SK-N-SH (cell line): Measurements from ENCODE around the gene RSPO4. TPM values are rescaled to one million over a fixed set of nuclear protein-coding genes. Genes with fewer than 3 reads are reported as not detected.

Experiments used
- CTCF ChIA-PET: fragments of 300-600, 350-600 bp; formaldehyde crosslinking; extraction: SDS; loops from one replicate; lab custom pipeline; 2021; lab: Yijun Ruan, JAX
- POLR2A ChIA-PET: fragments of 350-600 bp; sonication (Branson Sonifier 250); formaldehyde crosslinking; extraction: SDS; loops from one replicate; lab custom pipeline; 2020; ENCODE audit warnings: antibody characterized with exemption, inconsistent platforms; lab: Yijun Ruan, JAX
- DNase-seq: peaks from one replicate; pipeline ENCODE4 v3.0.0; 2012
- H2AFZ ChIP-seq: fragments of 200-600 bp; sonication (generic); 2 replicates; pipeline ENCODE4 v1.8.1; 2016; ENCODE audit warnings: antibody characterized with exemption, mild to moderate bottlenecking, low read depth
- H3F3A ChIP-seq: fragments of 200-600 bp; sonication (generic); replicated peaks from 2 replicates; pipeline ENCODE3; 2016; ENCODE audit warnings: antibody characterized with exemption, mild to moderate bottlenecking; ENCODE audit not compliant: insufficient read depth
- H3K27ac ChIP-seq, 2 experiments: fragments of 200-500 bp in 1 of 2; fragments of 200-600 bp in 1 of 2; sonication (Bioruptor generic) in 1 of 2; sonication (generic), shearing (Covaris generic) in 1 of 2; 2 replicates each; pipeline versions ENCODE4 v1.5.1 to v1.6.1; 2014 to 2016; ENCODE audit warnings: low read depth in 2 of 2, inconsistent platforms in 1 of 2, low read length in 1 of 2, mild to moderate bottlenecking in 1 of 2, mixed read lengths in 1 of 2
- H3K27me3 ChIP-seq: fragments of 200-600 bp; sonication (generic), shearing (Covaris generic); 2 replicates; pipeline ENCODE4 v1.6.1; 2016; ENCODE audit warnings: mixed run types; ENCODE audit not compliant: insufficient read depth
- H3K36me3 ChIP-seq, 2 experiments: fragments of 200-500 bp in 1 of 2; fragments of 200-600 bp in 1 of 2; sonication (Bioruptor generic) in 1 of 2; sonication (generic) in 1 of 2; replicated peaks in 1 of 2; 2 replicates each; pipeline versions ENCODE3 to v1.5.1; 2014 to 2016; ENCODE audit warnings: low read length in 1 of 2, mild to moderate bottlenecking in 1 of 2; ENCODE audit not compliant: insufficient read depth in 2 of 2, control insufficient read depth in 1 of 2
- H3K4me1 ChIP-seq, 2 experiments: fragments of 200-500 bp in 1 of 2; fragments of 200-600 bp in 1 of 2; sonication (Bioruptor generic) in 1 of 2; sonication (generic), shearing (Covaris generic) in 1 of 2; 2 replicates each; pipeline versions ENCODE4 v1.5.1 to v1.6.1; 2014 to 2016; ENCODE audit warnings: low read depth in 1 of 2, low read length in 1 of 2, mixed run types in 1 of 2; ENCODE audit not compliant: insufficient read depth in 2 of 2, control insufficient read depth in 1 of 2
- H3K4me2 ChIP-seq: fragments of 200-600 bp; sonication (generic), shearing (Covaris generic); 2 replicates; pipeline ENCODE4 v1.6.1; 2017; ENCODE audit warnings: mixed run types
- H3K4me3 ChIP-seq, 2 experiments: fragments of 200-500 bp in 1 of 2; fragments of 200-600 bp in 1 of 2; sonication (Bioruptor generic) in 1 of 2; sonication (generic), shearing (Covaris generic) in 1 of 2; 2 replicates each; pipeline versions ENCODE4 v1.5.1 to v1.8.1; 2014 to 2016; ENCODE audit warnings: low read depth in 2 of 2, inconsistent platforms in 1 of 2, low read length in 1 of 2, mild to moderate bottlenecking in 1 of 2, mixed read lengths in 1 of 2, moderate library complexity in 1 of 2
- H3K79me2 ChIP-seq: fragments of 200-600 bp; sonication (generic); 2 replicates; pipeline ENCODE4 v1.8.1; 2017; ENCODE audit warnings: mild to moderate bottlenecking; ENCODE audit not compliant: insufficient read depth
- H3K9ac ChIP-seq: fragments of 200-600 bp; sonication (generic); 2 replicates; pipeline ENCODE4 v1.6.1; 2017; ENCODE audit warnings: mixed run types
- H3K9me2 ChIP-seq: fragments of 200-600 bp; sonication (generic); 2 replicates; pipeline ENCODE4 v1.6.1; 2017; ENCODE audit warnings: mixed run types
- H3K9me3 ChIP-seq: fragments of 200-600 bp; sonication (generic); 2 replicates; pipeline ENCODE4 v1.6.1; 2017; ENCODE audit warnings: mixed run types, mild to moderate bottlenecking, moderate library complexity
- H4K20me1 ChIP-seq: fragments of 200-600 bp; sonication (generic); 2 replicates; pipeline ENCODE4 v1.6.1; 2017; ENCODE audit warnings: mild to moderate bottlenecking, mixed run types; ENCODE audit not compliant: insufficient read depth
- JUND ChIP-seq: IDR thresholded peaks from 2 replicates; pipeline ENCODE4 v1.4.0; 2012
- MXI1 ChIP-seq: IDR thresholded peaks from 2 replicates; pipeline ENCODE4 v1.6.1; 2012; ENCODE audit warnings: mild to moderate bottlenecking, low read depth, low read length, improper control_type of control experiment
- RAD21 ChIP-seq: IDR thresholded peaks from 2 replicates; pipeline ENCODE4 v1.6.1; 2012; ENCODE audit warnings: mild to moderate bottlenecking, low read length
- SMC3 ChIP-seq: IDR thresholded peaks from 2 replicates; pipeline ENCODE4 v1.6.1; 2012; ENCODE audit warnings: low read depth, low read length, improper control_type of control experiment
- YY1 ChIP-seq: IDR thresholded peaks from 2 replicates; pipeline ENCODE4 v1.4.0; 2012; ENCODE audit warnings: low read depth, mild to moderate bottlenecking
- WGBS: methylation state at CpG from one replicate; pipeline ENCODE4 v1.1.6; 2017; ENCODE audit warnings: low lambda C conversion rate; 5-methylcytosine and 5-hydroxymethylcytosine counted together
- polyA plus RNA-seq, 3 experiments: library from polyadenylated mRNA; depleted of rRNA; stranded (reverse); fragments of >200 nt; gene quantifications; 2 replicates each; pipeline ENCODE4 v1.2.3, GENCODE V29; 2012
- TF ChIP-seq, protein P1 (sequence below): IDR thresholded peaks from 2 replicates; pipeline ENCODE4; 2012
- TF ChIP-seq, protein P2 (sequence below): fragments of 200-600 bp; sonication (generic); IDR thresholded peaks from 2 replicates; pipeline ENCODE4 v1.6.1; 2017; ENCODE audit warnings: antibody characterized with exemption, mild to moderate bottlenecking, moderate library complexity

Gene RSPO4
- polyA plus RNA-seq, 1 of the 3 experiments (the other 2 are of a cell fraction) = not detected

DNA sequence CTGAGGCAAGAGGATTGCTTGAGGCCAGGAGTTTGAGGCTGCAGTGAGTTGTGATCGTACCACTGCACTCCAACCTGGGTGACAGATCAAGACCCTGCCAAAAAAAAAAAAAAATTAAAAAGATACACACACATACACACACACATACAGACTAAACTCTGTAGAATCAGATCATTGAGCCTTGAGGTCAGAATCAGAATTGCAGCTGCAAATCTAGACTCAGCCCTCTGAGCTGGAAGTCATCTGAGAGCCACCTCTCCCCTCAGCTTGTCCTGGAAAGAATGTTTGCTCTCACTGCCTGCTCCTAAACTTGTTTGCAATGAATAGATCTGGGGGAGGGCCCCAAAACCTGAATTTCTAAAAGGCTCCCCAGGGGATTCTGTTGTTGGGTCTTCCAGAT, 44.6 kb downstream of the RSPO4 start:
- no peak overlapping the region for H3K9ac ChIP-seq
- no peaks in the 10 kb centered on the region for H4K20me1 ChIP-seq
- H3K27me3 ChIP-seq = peaks cover 6% of the 10 kb centered on the region
- H3K9me3 ChIP-seq = no peaks in the 10 kb centered on the region
- H3K27ac ChIP-seq = no peak overlapping the region
- ChIA-PET CTCF (interaction anchor here (0.6 to 9.3 kb wide), 24 partner anchors 13 to 254 kb away, joined by 3 to 267 read pairs (median 6); partner anchors contain the start of gene FAM110A), POLR2A (no interaction called here)
- 50% methylated on average over 1 of the region's 1 CpG for WGBS
- no peaks in the 10 kb centered on the region for H3K36me3 ChIP-seq
- no peaks in the 10 kb centered on the region for H3F3A ChIP-seq
- no peaks in the 10 kb centered on the region for H3K79me2 ChIP-seq
- TF ChIP-seq, protein P1, sequence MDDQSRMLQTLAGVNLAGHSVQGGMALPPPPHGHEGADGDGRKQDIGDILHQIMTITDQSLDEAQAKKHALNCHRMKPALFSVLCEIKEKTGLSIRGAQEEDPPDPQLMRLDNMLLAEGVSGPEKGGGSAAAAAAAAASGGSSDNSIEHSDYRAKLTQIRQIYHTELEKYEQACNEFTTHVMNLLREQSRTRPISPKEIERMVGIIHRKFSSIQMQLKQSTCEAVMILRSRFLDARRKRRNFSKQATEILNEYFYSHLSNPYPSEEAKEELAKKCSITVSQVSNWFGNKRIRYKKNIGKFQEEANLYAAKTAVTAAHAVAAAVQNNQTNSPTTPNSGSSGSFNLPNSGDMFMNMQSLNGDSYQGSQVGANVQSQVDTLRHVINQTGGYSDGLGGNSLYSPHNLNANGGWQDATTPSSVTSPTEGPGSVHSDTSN = no peak
- TF ChIP-seq, protein P2, sequence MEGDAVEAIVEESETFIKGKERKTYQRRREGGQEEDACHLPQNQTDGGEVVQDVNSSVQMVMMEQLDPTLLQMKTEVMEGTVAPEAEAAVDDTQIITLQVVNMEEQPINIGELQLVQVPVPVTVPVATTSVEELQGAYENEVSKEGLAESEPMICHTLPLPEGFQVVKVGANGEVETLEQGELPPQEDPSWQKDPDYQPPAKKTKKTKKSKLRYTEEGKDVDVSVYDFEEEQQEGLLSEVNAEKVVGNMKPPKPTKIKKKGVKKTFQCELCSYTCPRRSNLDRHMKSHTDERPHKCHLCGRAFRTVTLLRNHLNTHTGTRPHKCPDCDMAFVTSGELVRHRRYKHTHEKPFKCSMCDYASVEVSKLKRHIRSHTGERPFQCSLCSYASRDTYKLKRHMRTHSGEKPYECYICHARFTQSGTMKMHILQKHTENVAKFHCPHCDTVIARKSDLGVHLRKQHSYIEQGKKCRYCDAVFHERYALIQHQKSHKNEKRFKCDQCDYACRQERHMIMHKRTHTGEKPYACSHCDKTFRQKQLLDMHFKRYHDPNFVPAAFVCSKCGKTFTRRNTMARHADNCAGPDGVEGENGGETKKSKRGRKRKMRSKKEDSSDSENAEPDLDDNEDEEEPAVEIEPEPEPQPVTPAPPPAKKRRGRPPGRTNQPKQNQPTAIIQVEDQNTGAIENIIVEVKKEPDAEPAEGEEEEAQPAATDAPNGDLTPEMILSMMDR = peak; percentile 22; the same call in 1 of the 2 replicates
- no peak for TF ChIP-seq YY1
- no peak for TF ChIP-seq MXI1
- peaks cover 0 to 3% of the 10 kb centered on the region in 2 experiments; a peak in 1 of 4 replicates for H3K4me1 ChIP-seq
- no peak for DNase-seq
- H3K4me3 ChIP-seq = no peak overlapping the region
- no peaks in the 10 kb centered on the region for H3K9me2 ChIP-seq
- H2AFZ ChIP-seq = no peak overlapping the region
- no peak overlapping the region for H3K4me2 ChIP-seq

DNA sequence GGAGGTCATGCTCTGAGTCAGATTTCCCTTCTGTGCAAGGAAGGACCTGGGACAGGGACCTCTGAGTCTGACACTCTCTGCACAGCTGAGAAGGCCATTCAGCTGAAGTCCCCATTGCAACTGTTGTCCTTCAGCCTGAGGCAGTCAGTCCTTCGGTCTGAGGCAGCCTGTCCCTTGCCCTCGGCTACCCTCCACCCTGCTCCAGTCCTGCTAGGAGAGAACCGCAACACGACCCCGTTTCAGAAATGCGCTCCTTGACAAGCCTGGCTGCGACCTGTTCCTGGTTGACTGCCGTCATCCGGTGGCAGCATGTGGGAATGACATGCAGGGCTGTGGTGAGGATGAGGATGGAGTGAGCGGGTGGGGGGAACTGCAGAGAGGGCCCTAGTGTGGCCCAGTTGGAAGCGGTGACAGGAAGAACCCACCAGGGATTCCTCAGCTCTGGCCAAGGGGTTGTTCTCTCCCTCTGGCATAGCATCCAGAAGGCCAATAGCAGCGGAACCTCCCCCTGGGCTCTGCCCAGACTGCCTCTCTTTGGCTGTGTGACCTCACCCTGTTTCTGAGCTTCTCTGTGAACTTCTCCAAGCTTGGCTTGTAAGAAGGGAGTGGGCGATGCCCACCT, 45.7 kb downstream of the RSPO4 start:
- Histone ChIP-seq H3K27ac (no peak overlapping the region), H3K9ac (no peak overlapping the region), H3F3A (no peaks in the 10 kb centered on the region), H3K4me2 (no peak overlapping the region), H3K4me1 (peaks cover 0 to 3% of the 10 kb centered on the region in 2 experiments; a peak in 1 of 4 replicates), H4K20me1 (no peaks in the 10 kb centered on the region)
- no peak for TF ChIP-seq JUND
- peak; percentile 98 for TF ChIP-seq RAD21
- peak; percentile 97 for TF ChIP-seq SMC3
- TF ChIP-seq, protein P2 = peak; percentile 99
- TF ChIP-seq, all 33 proteins: peak for 3
- Histone ChIP-seq H3K9me2 (no peaks in the 10 kb centered on the region), H3K79me2 (no peaks in the 10 kb centered on the region), H3K27me3 (no peaks in the 10 kb centered on the region; the same call in 1 of the 2 replicates), H3K36me3 (no peaks in the 10 kb centered on the region), H2AFZ (no peak overlapping the region), H3K4me3 (peak overlapping the region in 1 of 2 experiments; percentile 13; a peak in 1 of 4 replicates), H3K9me3 (no peaks in the 10 kb centered on the region)
- CTCF ChIA-PET = interaction anchor here (0.6 to 9.3 kb wide), 78 partner anchors 12 to 1044 kb away, joined by 3 to 267 read pairs (median 4); partner anchors contain the start of genes FAM110A and SLC52A3
- DNase-seq = peak; percentile 87
- WGBS = 27% methylated on average over 3 of the region's 13 CpGs
- POLR2A ChIA-PET = interaction anchor here (0.8 kb wide), 1 partner anchor 137 kb away, joined by 3 read pairs; no protein-coding TSS in a partner anchor
